Measurements from ENCODE around the gene GSG1L.

GSG1L gene

GRCh38 chr16:27918755-27919154 is 144.8 kb downstream of the GSG1L start:
- no peak overlapping the region for H3K27ac ChIP-seq
- TF ChIP-seq ZFX (IDR thresholded peaks at IDR 0.05): no peak
- TF ChIP-seq CTCF (conservative IDR thresholded peaks at IDR 0.05): no peak

GRCh38 chr16:27917949-27918348 is 145.6 kb downstream of the GSG1L start:
- no peak overlapping the region for H3K27ac ChIP-seq
- TF ChIP-seq CTCF (conservative IDR thresholded peaks at IDR 0.05): no peak
- no peak for TF ChIP-seq ZFX (IDR thresholded peaks at IDR 0.05)

- no peak for TF ChIP-seq CTCF (conservative IDR thresholded peaks at IDR 0.05)
- TF ChIP-seq ZFX (IDR thresholded peaks at IDR 0.05): no peak
- H3K27ac ChIP-seq: no peak overlapping the region
These were observed 152.0 kb downstream of the GSG1L start for GRCh38 chr16:27911486-27911885.

- TF ChIP-seq ZFX (IDR thresholded peaks at IDR 0.05): no peak
- no peak for TF ChIP-seq CTCF (conservative IDR thresholded peaks at IDR 0.05)
- H3K27ac ChIP-seq: no peak overlapping the region
These were observed 156.0 kb downstream of the GSG1L start for GRCh38 chr16:27907457-27907972.

GRCh38 chr16:27906883-27907282 is 156.6 kb downstream of the GSG1L start:
- H3K27ac ChIP-seq: no peak overlapping the region
- TF ChIP-seq CTCF (conservative IDR thresholded peaks at IDR 0.05) (no peak), ZFX (IDR thresholded peaks at IDR 0.05) (no peak)

- no peak for TF ChIP-seq ZFX (IDR thresholded peaks at IDR 0.05)
- TF ChIP-seq CTCF (conservative IDR thresholded peaks at IDR 0.05): no peak
- no peak overlapping the region for H3K27ac ChIP-seq
These were observed 160.4 kb downstream of the GSG1L start for GRCh38 chr16:27903046-27903655.

- TF ChIP-seq CTCF (conservative IDR thresholded peaks at IDR 0.05): no peak
- TF ChIP-seq ZFX (IDR thresholded peaks at IDR 0.05): no peak
- no peak overlapping the region for H3K27ac ChIP-seq
These were observed 161.0 kb downstream of the GSG1L start for GRCh38 chr16:27902551-27902950.

Data from C4-2B (cell line).